SK-N-SH (cell line): ENCODE measurements around the gene YBX1. TPM values are rescaled to one million over a fixed set of nuclear protein-coding genes. Genes with fewer than 3 reads are reported as not detected.

Experiments used
- CTCF ChIA-PET: fragments of 300-600, 350-600 bp; formaldehyde crosslinking; extraction: SDS; loops from one replicate; lab custom pipeline; 2021; lab: Yijun Ruan, JAX
- POLR2A ChIA-PET: fragments of 350-600 bp; sonication (Branson Sonifier 250); formaldehyde crosslinking; extraction: SDS; loops from one replicate; lab custom pipeline; 2020; ENCODE audit warnings: antibody characterized with exemption, inconsistent platforms; lab: Yijun Ruan, JAX
- DNase-seq: peaks from one replicate; pipeline ENCODE4 v3.0.0; 2012
- H2AFZ ChIP-seq: fragments of 200-600 bp; sonication (generic); 2 replicates; pipeline ENCODE4 v1.8.1; 2016; ENCODE audit warnings: antibody characterized with exemption, mild to moderate bottlenecking, low read depth
- H3F3A ChIP-seq: fragments of 200-600 bp; sonication (generic); replicated peaks from 2 replicates; pipeline ENCODE3; 2016; ENCODE audit warnings: antibody characterized with exemption, mild to moderate bottlenecking; ENCODE audit not compliant: insufficient read depth
- H3K27ac ChIP-seq, 2 experiments: fragments of 200-500 bp in 1 of 2; fragments of 200-600 bp in 1 of 2; sonication (Bioruptor generic) in 1 of 2; sonication (generic), shearing (Covaris generic) in 1 of 2; 2 replicates each; pipeline versions ENCODE4 v1.5.1 to v1.6.1; 2014 to 2016; ENCODE audit warnings: low read depth in 2 of 2, inconsistent platforms in 1 of 2, low read length in 1 of 2, mild to moderate bottlenecking in 1 of 2, mixed read lengths in 1 of 2
- H3K27me3 ChIP-seq: fragments of 200-600 bp; sonication (generic), shearing (Covaris generic); 2 replicates; pipeline ENCODE4 v1.6.1; 2016; ENCODE audit warnings: mixed run types; ENCODE audit not compliant: insufficient read depth
- H3K36me3 ChIP-seq, 2 experiments: fragments of 200-500 bp in 1 of 2; fragments of 200-600 bp in 1 of 2; sonication (Bioruptor generic) in 1 of 2; sonication (generic) in 1 of 2; replicated peaks in 1 of 2; 2 replicates each; pipeline versions ENCODE3 to v1.5.1; 2014 to 2016; ENCODE audit warnings: low read length in 1 of 2, mild to moderate bottlenecking in 1 of 2; ENCODE audit not compliant: insufficient read depth in 2 of 2, control insufficient read depth in 1 of 2
- H3K4me1 ChIP-seq, 2 experiments: fragments of 200-500 bp in 1 of 2; fragments of 200-600 bp in 1 of 2; sonication (Bioruptor generic) in 1 of 2; sonication (generic), shearing (Covaris generic) in 1 of 2; 2 replicates each; pipeline versions ENCODE4 v1.5.1 to v1.6.1; 2014 to 2016; ENCODE audit warnings: low read depth in 1 of 2, low read length in 1 of 2, mixed run types in 1 of 2; ENCODE audit not compliant: insufficient read depth in 2 of 2, control insufficient read depth in 1 of 2
- H3K4me2 ChIP-seq: fragments of 200-600 bp; sonication (generic), shearing (Covaris generic); 2 replicates; pipeline ENCODE4 v1.6.1; 2017; ENCODE audit warnings: mixed run types
- H3K4me3 ChIP-seq, 2 experiments: fragments of 200-500 bp in 1 of 2; fragments of 200-600 bp in 1 of 2; sonication (Bioruptor generic) in 1 of 2; sonication (generic), shearing (Covaris generic) in 1 of 2; 2 replicates each; pipeline versions ENCODE4 v1.5.1 to v1.8.1; 2014 to 2016; ENCODE audit warnings: low read depth in 2 of 2, inconsistent platforms in 1 of 2, low read length in 1 of 2, mild to moderate bottlenecking in 1 of 2, mixed read lengths in 1 of 2, moderate library complexity in 1 of 2
- H3K79me2 ChIP-seq: fragments of 200-600 bp; sonication (generic); 2 replicates; pipeline ENCODE4 v1.8.1; 2017; ENCODE audit warnings: mild to moderate bottlenecking; ENCODE audit not compliant: insufficient read depth
- H3K9ac ChIP-seq: fragments of 200-600 bp; sonication (generic); 2 replicates; pipeline ENCODE4 v1.6.1; 2017; ENCODE audit warnings: mixed run types
- H3K9me2 ChIP-seq: fragments of 200-600 bp; sonication (generic); 2 replicates; pipeline ENCODE4 v1.6.1; 2017; ENCODE audit warnings: mixed run types
- H3K9me3 ChIP-seq: fragments of 200-600 bp; sonication (generic); 2 replicates; pipeline ENCODE4 v1.6.1; 2017; ENCODE audit warnings: mixed run types, mild to moderate bottlenecking, moderate library complexity
- H4K20me1 ChIP-seq: fragments of 200-600 bp; sonication (generic); 2 replicates; pipeline ENCODE4 v1.6.1; 2017; ENCODE audit warnings: mild to moderate bottlenecking, mixed run types; ENCODE audit not compliant: insufficient read depth
- CHD2 ChIP-seq: fragments of 150-350 bp; IDR thresholded peaks from 2 replicates; pipeline ENCODE4 v1.6.1; 2018; ENCODE audit warnings: low read length; ENCODE audit not compliant: partially characterized antibody
- ELF1 ChIP-seq: IDR thresholded peaks from 2 replicates; pipeline ENCODE4 v1.4.0; 2012
- EZH2phosphoT487 ChIP-seq: fragments of 200-600 bp; sonication (generic); IDR thresholded peaks from 2 replicates; pipeline ENCODE4 v1.6.1; 2017; ENCODE audit warnings: low read depth, mixed run types, mild to moderate bottlenecking, antibody characterized with exemption, moderate library complexity, borderline replicate concordance
- IRF3 ChIP-seq: fragments of 150-350 bp; IDR thresholded peaks from 2 replicates; pipeline ENCODE4 v1.6.1; 2016; ENCODE audit warnings: mild to moderate bottlenecking, low read depth, low read length
- JUND ChIP-seq: IDR thresholded peaks from 2 replicates; pipeline ENCODE4 v1.4.0; 2012
- MAX ChIP-seq: IDR thresholded peaks from 2 replicates; pipeline ENCODE4 v1.4.0; 2012; ENCODE audit warnings: low read depth
- MEF2A ChIP-seq: IDR thresholded peaks from 2 replicates; pipeline ENCODE4 v1.4.0; 2012; ENCODE audit warnings: low read depth, borderline replicate concordance
- MXI1 ChIP-seq: IDR thresholded peaks from 2 replicates; pipeline ENCODE4 v1.6.1; 2012; ENCODE audit warnings: mild to moderate bottlenecking, low read depth, low read length, improper control_type of control experiment
- NRF1 ChIP-seq: IDR thresholded peaks from 2 replicates; pipeline ENCODE4 v1.6.1; 2012; ENCODE audit warnings: low read depth, mild to moderate bottlenecking, low read length
- PBX3 ChIP-seq: IDR thresholded peaks from 2 replicates; pipeline ENCODE4; 2012
- RAD21 ChIP-seq: IDR thresholded peaks from 2 replicates; pipeline ENCODE4 v1.6.1; 2012; ENCODE audit warnings: mild to moderate bottlenecking, low read length
- RCOR1 ChIP-seq: fragments of 150-350 bp; IDR thresholded peaks from 2 replicates; pipeline ENCODE4 v1.6.1; 2017; ENCODE audit warnings: antibody characterized with exemption, low read length
- RXRA ChIP-seq: IDR thresholded peaks from 2 replicates; pipeline ENCODE4 v1.4.0; 2012; ENCODE audit warnings: low read depth, mild to moderate bottlenecking, borderline replicate concordance
- TAF1 ChIP-seq: IDR thresholded peaks from 2 replicates; pipeline ENCODE4 v1.6.1; 2012; ENCODE audit warnings: low read depth, mild to moderate bottlenecking, low read length, moderate library complexity, borderline replicate concordance
- TCF12 ChIP-seq: IDR thresholded peaks from 2 replicates; pipeline ENCODE4 v1.4.0; 2012
- USF1 ChIP-seq: IDR thresholded peaks from 2 replicates; pipeline ENCODE4 v1.4.0; 2012; ENCODE audit warnings: low read depth, borderline replicate concordance
- YY1 ChIP-seq: IDR thresholded peaks from 2 replicates; pipeline ENCODE4 v1.4.0; 2012; ENCODE audit warnings: low read depth, mild to moderate bottlenecking
- WGBS: methylation state at CpG from one replicate; pipeline ENCODE4 v1.1.6; 2017; ENCODE audit warnings: low lambda C conversion rate; 5-methylcytosine and 5-hydroxymethylcytosine counted together
- polyA plus RNA-seq, 3 experiments: library from polyadenylated mRNA; depleted of rRNA; stranded (reverse); fragments of >200 nt; gene quantifications; 2 replicates each; pipeline ENCODE4 v1.2.3, GENCODE V29; 2012

YBX1 gene
- polyA plus RNA-seq, 1 of the 3 experiments (the other 2 are of a cell fraction), result 592 TPM

GRCh38 chr1:42689912-42690311 lies 7.7 kb downstream of the YBX1 start:
- Histone ChIP-seq H3K9me3 (no peaks in the 10 kb centered on the region), H3K27ac (no peak overlapping the region), H3K9me2 (no peaks in the 10 kb centered on the region), H3K4me3 (no peak overlapping the region), H4K20me1 (peaks cover 100% of the 10 kb centered on the region), H3K36me3 (peaks cover 55 to 68% of the 10 kb centered on the region in 2 experiments), H3K27me3 (no peaks in the 10 kb centered on the region), H3K4me2 (no peak overlapping the region), H3K9ac (no peak overlapping the region), H3F3A (no peaks in the 10 kb centered on the region), H2AFZ (no peak overlapping the region), H3K79me2 (peaks cover 100% of the 10 kb centered on the region), H3K4me1 (peaks cover 29 to 30% of the 10 kb centered on the region in 2 experiments; a peak in 3 of 4 replicates)
- ChIA-PET CTCF (interaction anchor here (0.8 kb wide), 1 partner anchor 50 kb away, joined by 3 read pairs; the partner anchor contains the start of gene CLDN19), POLR2A (no interaction called here)
- 94% methylated on average over 3 of the region's 3 CpGs for WGBS
- no peak for DNase-seq
- TF ChIP-seq RAD21, result no peak
- TF ChIP-seq TAF1, result no peak
- no peak for TF ChIP-seq EZH2phosphoT487
- no peak for TF ChIP-seq PBX3
- TF ChIP-seq RXRA, result no peak
- no peak for TF ChIP-seq TCF12
- TF ChIP-seq MEF2A, result no peak
- TF ChIP-seq JUND, result no peak
- no peak for TF ChIP-seq RCOR1
- no peak for TF ChIP-seq USF1
- no peak for TF ChIP-seq CHD2
- TF ChIP-seq ELF1, result no peak
- TF ChIP-seq NRF1, result no peak
- no peak for TF ChIP-seq MXI1
- TF ChIP-seq IRF3, result no peak
- TF ChIP-seq MAX, result no peak
- no peak for TF ChIP-seq YY1
